CD14-positive monocyte (primary cell): ENCODE data around the gene RGS3. TPM values are rescaled to one million over a fixed set of nuclear protein-coding genes. Genes with fewer than 3 reads are reported as not detected.

ENCODE experiments used
- DNase-seq, 3 donors: peaks; one replicate each; pipeline ENCODE4 v3.0.0-alpha.2; 2011 to 2022
- H2AFZ ChIP-seq: 2 replicates; pipeline ENCODE4 v1.6.0; 2012; ENCODE audit warnings: mild to moderate bottlenecking, low read depth, low read length, inconsistent platforms; ENCODE audit not compliant: insufficient read depth, poor library complexity, severe bottlenecking
- H3K27ac ChIP-seq, 2 donors: 1 replicate in 1 of 2; 2 replicates in 1 of 2; pipeline ENCODE4 v1.5.1; 2012 to 2013; ENCODE audit warnings: low read length in 2 of 2, control low read depth in 1 of 2, inconsistent platforms in 1 of 2, low read depth in 1 of 2, mild to moderate bottlenecking in 1 of 2
- H3K27me3 ChIP-seq, 2 donors: one replicate each; pipeline versions ENCODE4 v1.6.0 to v1.6.1; 2011 to 2013; ENCODE audit warnings: low read length in 2 of 2; ENCODE audit not compliant: control insufficient read depth in 2 of 2, insufficient read depth in 2 of 2
- H3K36me3 ChIP-seq, 2 donors: replicated peaks in 1 of 2; 1 replicate in 1 of 2; 2 replicates in 1 of 2; pipeline versions ENCODE4 v1.5.1 to v1.6.1; 2012 to 2013; ENCODE audit warnings: low read length in 2 of 2, control low read depth in 1 of 2, inconsistent platforms in 1 of 2, mild to moderate bottlenecking in 1 of 2; ENCODE audit not compliant: insufficient read depth in 2 of 2, control insufficient read depth in 1 of 2
- H3K4me1 ChIP-seq, 2 donors: 1 replicate in 1 of 2; 2 replicates in 1 of 2; pipeline versions ENCODE4 v1.5.1 to v1.6.1; 2012 to 2013; ENCODE audit warnings: low read length in 2 of 2, control low read depth in 1 of 2, inconsistent platforms in 1 of 2, mild to moderate bottlenecking in 1 of 2, moderate library complexity in 1 of 2; ENCODE audit not compliant: insufficient read depth in 2 of 2, control insufficient read depth in 1 of 2
- H3K4me2 ChIP-seq: replicated peaks from 2 replicates; pipeline ENCODE3; 2012; ENCODE audit warnings: low read length, moderate library complexity, mild to moderate bottlenecking; ENCODE audit not compliant: poor library complexity, severe bottlenecking; ENCODE audit errors: extremely low read depth
- H3K4me3 ChIP-seq, 3 experiments: fragments of 200-600 bp in 1 of 3; sonication (generic) in 1 of 3; replicated peaks in 1 of 3; 1 replicate in 2 of 3; 2 replicates in 1 of 3; pipeline ENCODE4 v1.5.1; 2011 to 2013; ENCODE audit warnings: low read length in 3 of 3, mild to moderate bottlenecking in 3 of 3, control low read depth in 2 of 3, low read depth in 2 of 3, inconsistent platforms in 1 of 3, moderate library complexity in 1 of 3
- H3K79me2 ChIP-seq: 2 replicates; pipeline ENCODE4 v1.6.0; 2012; ENCODE audit warnings: mild to moderate bottlenecking, control low read depth, inconsistent platforms, low read length, moderate library complexity; ENCODE audit not compliant: insufficient read depth
- H3K9ac ChIP-seq: 2 replicates; pipeline ENCODE4 v1.6.0; 2017; ENCODE audit warnings: low read length, mild to moderate bottlenecking; ENCODE audit not compliant: insufficient read depth, poor library complexity, severe bottlenecking
- H3K9me3 ChIP-seq, 2 donors: replicated peaks in 1 of 2; 1 replicate in 1 of 2; 2 replicates in 1 of 2; pipeline versions ENCODE4 v1.5.1 to v1.6.1; 2012 to 2013; ENCODE audit warnings: low read length in 2 of 2, control low read depth in 1 of 2; ENCODE audit not compliant: control insufficient read depth in 1 of 2, insufficient read depth in 1 of 2
- H4K20me1 ChIP-seq: 2 replicates; pipeline ENCODE4 v1.6.0; 2012; ENCODE audit warnings: mild to moderate bottlenecking, low read length, control low read depth, moderate library complexity; ENCODE audit not compliant: insufficient read depth
- H3K27ac Mint-ChIP-seq, 7 donors: one replicate each; pipeline ENCODE4 v1.8.0; 2020; ENCODE audit warnings: mild to moderate bottlenecking in 7 of 7, mixed read lengths in 7 of 7, moderate library complexity in 6 of 7, inconsistent platforms in 2 of 7
- H3K27me3 Mint-ChIP-seq, 3 donors: one replicate each; pipeline ENCODE4 v1.8.0; 2021 to 2022; ENCODE audit warnings: low read depth in 3 of 3, mild to moderate bottlenecking in 3 of 3, mixed read lengths in 3 of 3, moderate library complexity in 3 of 3, inconsistent platforms in 1 of 3
- H3K36me3 Mint-ChIP-seq, 2 donors: one replicate each; pipeline ENCODE4 v1.8.0; 2020; ENCODE audit warnings: mixed read lengths in 2 of 2, inconsistent platforms in 1 of 2, mild to moderate bottlenecking in 1 of 2
- H3K4me1 Mint-ChIP-seq: one replicate; pipeline ENCODE4 v1.8.0; 2020; ENCODE audit warnings: mild to moderate bottlenecking, mixed read lengths
- H3K4me3 Mint-ChIP-seq, 2 donors: one replicate each; pipeline ENCODE4 v1.8.0; 2020; ENCODE audit warnings: mild to moderate bottlenecking in 2 of 2, mixed read lengths in 2 of 2, moderate library complexity in 1 of 2
- H3K9me3 Mint-ChIP-seq, 7 donors: one replicate each; pipeline ENCODE4 v1.8.0; 2020 to 2022; ENCODE audit warnings: mixed read lengths in 7 of 7, mild to moderate bottlenecking in 6 of 7, moderate library complexity in 6 of 7, inconsistent platforms in 2 of 7
- CTCF ChIP-seq: fragments of 200-600 bp; IDR thresholded peaks from one replicate; pipeline ENCODE4 v1.8.0; 2022; ENCODE audit warnings: antibody characterized with exemption, mild to moderate bottlenecking
- WGBS: methylation state at CpG from one replicate; pipeline ENCODE4 v1.1.5; 2013; ENCODE audit warnings: missing lambda C conversion rate; ENCODE audit not compliant: insufficient coverage; 5-methylcytosine and 5-hydroxymethylcytosine counted together
- intact Hi-C, 2 donors: fragments of 100-400 bp; cut with micrococcal nuclease; formaldehyde crosslinking; loops; one replicate each; pipeline versions ENCODE4 v1.15.0 to v1.15.1; 2023
- polyA plus RNA-seq, 3 donors: library from polyadenylated mRNA; depleted of rRNA in 1 of 3; unstranded in 2 of 3; stranded (reverse) in 1 of 3; fragments of 300-500 nt in 2 of 3; fragments of >200 nt in 1 of 3; fragmentation: Illumina TruSeq in 2 of 3; gene quantifications; 1 replicate in 2 of 3; 2 replicates in 1 of 3; pipeline ENCODE4 v1.2.3, GENCODE V29; 2012 to 2021

RGS3 gene
- polyA plus RNA-seq, 3 donors, result 9.1 to 16.2 (median 15.8) TPM

GRCh38 chr9:113468716-113469448 is 5.4 kb downstream of the RGS3 start:
- no peak overlapping the region for H3K4me3 Mint-ChIP-seq
- H4K20me1 ChIP-seq, result no peaks in the 10 kb centered on the region
- no peak overlapping the region for H3K27ac Mint-ChIP-seq
- H3K9ac ChIP-seq, result no peak overlapping the region
- no peaks in the 10 kb centered on the region for H3K4me1 ChIP-seq
- H3K36me3 ChIP-seq, result no peaks in the 10 kb centered on the region
- no peaks in the 10 kb centered on the region for H3K27me3 ChIP-seq
- no peak for TF ChIP-seq CTCF
- peaks cover 0 to 1% (median 0%) of the 10 kb centered on the region in 3 donors for H3K27me3 Mint-ChIP-seq
- H3K79me2 ChIP-seq, result no peaks in the 10 kb centered on the region
- 100% methylated on average over 3 of the region's 6 CpGs for WGBS
- no peaks in the 10 kb centered on the region for H3K4me1 Mint-ChIP-seq
- H2AFZ ChIP-seq, result no peak overlapping the region
- no peaks in the 10 kb centered on the region for H3K36me3 Mint-ChIP-seq
- H3K4me2 ChIP-seq, result no peak overlapping the region
- no peak overlapping the region for H3K4me3 ChIP-seq
- no peaks in the 10 kb centered on the region for H3K9me3 ChIP-seq
- intact Hi-C loops, result no loop called here
- DNase-seq, result no peak
- H3K9me3 Mint-ChIP-seq, result peaks cover 0 to 6% (median 3%) of the 10 kb centered on the region in 7 donors
- H3K27ac ChIP-seq, result no peak overlapping the region

- no peak for TF ChIP-seq CTCF
- Mint-ChIP-seq H3K27me3 (no peaks in the 10 kb centered on the region), H3K36me3 (no peaks in the 10 kb centered on the region), H3K27ac (no peak overlapping the region), H3K4me3 (no peak overlapping the region), H3K9me3 (peaks cover 0 to 6% (median 3%) of the 10 kb centered on the region in 7 donors), H3K4me1 (no peaks in the 10 kb centered on the region)
- no peaks in the 10 kb centered on the region for H3K4me1 ChIP-seq
- H3K9me3 ChIP-seq, result no peaks in the 10 kb centered on the region
- DNase-seq, result no peak
- H4K20me1 ChIP-seq, result no peaks in the 10 kb centered on the region
- H2AFZ ChIP-seq, result no peak overlapping the region
- no peak overlapping the region for H3K9ac ChIP-seq
- no peak overlapping the region for H3K4me2 ChIP-seq
- H3K27ac ChIP-seq, result no peak overlapping the region
- intact Hi-C loops, result loop anchor here in 1 of 2 donors (5.0 kb wide), 1 partner anchor 76 kb away; no protein-coding TSS in a partner anchor
- H3K4me3 ChIP-seq, result no peak overlapping the region
- no peaks in the 10 kb centered on the region for H3K36me3 ChIP-seq
- no CpG with 5 or more reads among the region's 1 CpG for WGBS
- H3K27me3 ChIP-seq, result no peaks in the 10 kb centered on the region
- no peaks in the 10 kb centered on the region for H3K79me2 ChIP-seq
These were observed 7.6 kb downstream of the RGS3 start for GRCh38 chr9:113471143-113471542.
